Measurements from ENCODE around the gene ZBTB39. TPM values are rescaled to one million over a fixed set of nuclear protein-coding genes. Genes with fewer than 3 reads are reported as not detected.

Gene ZBTB39
- total and polyA plus RNA-seq, 2 of the 8 experiments (the other 6 are each of a cell fraction or from before 2014, with no cell fraction given) = 19.3 to 25.0 TPM

GRCh38 chr12:56995930-56996496, 10.3 kb downstream of the ZBTB39 start:
- H3K9ac ChIP-seq (replicated peaks in 1 of 4; ENCODE audit: extremely low read depth in 1 of 4, low read depth in 3 of 4, low read length in 3 of 4) = no peak overlapping the region
- peaks cover 6 to 13% (median 8%) of the 10 kb centered on the region in 4 experiments; a peak in 7 of 8 replicates for H3K36me3 ChIP-seq (ENCODE audit: control insufficient read depth in 2 of 4, insufficient read depth in 4 of 4, low read length in 3 of 4)
- DNase-seq (ENCODE audit: low read depth in 1 of 2, low spot score in 2 of 2) (no peak), FAIRE-seq (no peak)
- peaks cover 3% of the 10 kb centered on the region for H3K79me1 ChIP-seq (ENCODE audit: low read depth, low read length)
- no peak overlapping the region for H3K23ac ChIP-seq (ENCODE audit: insufficient read length)
- H2BK15ac ChIP-seq (ENCODE audit: low read length) = no peak overlapping the region
- H4K20me1 ChIP-seq (replicated peaks in 1 of 2; ENCODE audit: control insufficient read depth in 1 of 2, insufficient read depth in 2 of 2, low read length in 2 of 2) = peaks cover 0 to 6% of the 10 kb centered on the region in 2 experiments
- H2BK5ac ChIP-seq (ENCODE audit: low read depth, low read length) = no peak overlapping the region
- no peak overlapping the region for H3K27ac ChIP-seq (ENCODE audit: low read depth, low read length)
- H3K18ac ChIP-seq (ENCODE audit: extremely low read depth, low read length) = no peak overlapping the region
- H3K79me2 ChIP-seq (ENCODE audit: control insufficient read depth in 1 of 2, insufficient read depth in 2 of 2, low read length in 2 of 2) = peaks cover 0 to 25% of the 10 kb centered on the region in 2 experiments; a peak in 2 of 4 replicates
- H3K4me3 ChIP-seq (ENCODE audit: extremely low read depth in 1 of 4, insufficient read depth in 2 of 4, low read depth in 3 of 4, low read length in 4 of 4) = no peak overlapping the region
- H3K27me3 ChIP-seq (replicated peaks in 1 of 4; ENCODE audit: control insufficient read depth in 3 of 4, extremely low read depth in 1 of 4, insufficient read depth in 3 of 4, low read length in 3 of 4) = no peaks in the 10 kb centered on the region
- no peak overlapping the region for H3K14ac ChIP-seq (ENCODE audit: insufficient read length)
- H3K23me2 ChIP-seq (ENCODE audit: low read depth, low read length) = no peaks in the 10 kb centered on the region
- no peak overlapping the region for H3K4me2 ChIP-seq (ENCODE audit: insufficient read depth in 1 of 2, low read depth in 2 of 2, low read length in 2 of 2)
- H3K4ac ChIP-seq (replicated peaks; ENCODE audit: insufficient read length, low read depth, low read length) = no peak overlapping the region
- WGBS, 2 experiments (ENCODE audit: extremely low coverage in 1 of 2, insufficient coverage in 1 of 2, insufficient read length in 1 of 2, insufficient replicate concordance in 2 of 2, low coverage in 1 of 2, low lambda C conversion rate in 2 of 2, missing lambda C conversion rate in 1 of 2) = 98% methylated on average over 11 of the region's 11 CpGs; no CpG with 5 or more reads in 1 of the 2 experiments
- CTCF ChIA-PET (ENCODE audit: partially characterized antibody) = interaction anchor here (1.1 to 10.6 kb wide), 8 partner anchors 9 to 242 kb away, joined by 4 to 187 read pairs (median 5); partner anchors contain the start of genes HSD17B6 and STAT6
- no peak overlapping the region for H2BK12ac ChIP-seq (ENCODE audit: low read depth, low read length)
- no peak overlapping the region for H4K8ac ChIP-seq (ENCODE audit: extremely low read depth, insufficient read depth, low read length)
- H2BK120ac ChIP-seq (replicated peaks; ENCODE audit: low read depth, low read length) = no peak overlapping the region
- H3K56ac ChIP-seq (replicated peaks; ENCODE audit: insufficient read length, low read depth, low read length) = no peak overlapping the region
- no peak overlapping the region for H2AK5ac ChIP-seq (ENCODE audit: low read depth, low read length)
- no peak overlapping the region for H4K91ac ChIP-seq (replicated peaks; ENCODE audit: insufficient read length, low read length)
- POLR2A ChIA-PET (ENCODE audit: partially characterized antibody) = interaction anchor here (1.8 kb wide), 1 partner anchor 9 kb away, joined by 9 read pairs; the partner anchor contains the start of gene ZBTB39
- H2AFZ ChIP-seq (ENCODE audit: low read length) = no peak overlapping the region
- H2BK20ac ChIP-seq (ENCODE audit: low read length) = no peak overlapping the region
- no peaks in the 10 kb centered on the region; a peak in 1 of 7 replicates for H3K4me1 ChIP-seq (replicated peaks in 1 of 4; ENCODE audit: control insufficient read depth in 3 of 4, insufficient read depth in 4 of 4, low read length in 3 of 4)
- H4K5ac ChIP-seq (ENCODE audit: insufficient read length, low read depth, low read length) = no peak overlapping the region
- H3K9me3 ChIP-seq (ENCODE audit: insufficient read depth in 2 of 2, low read depth in 1 of 2, low read length in 1 of 2) = no peaks in the 10 kb centered on the region
- TF ChIP-seq SRF (IDR thresholded peaks at IDR 0.05; ENCODE audit: low read depth, low read length) = no peak
- no peak for TF ChIP-seq GTF2F1 (IDR thresholded peaks at IDR 0.05; ENCODE audit: borderline replicate concordance, low read depth, low read length)
- TF ChIP-seq KDM5A (IDR thresholded peaks at IDR 0.05; ENCODE audit: low read length) = no peak
- TF ChIP-seq RAD21 (IDR thresholded peaks at IDR 0.05 in 1 of 2, conservative IDR thresholded peaks at IDR 0.05 in 1 of 2; ENCODE audit: low read depth in 2 of 2, low read length in 2 of 2) = no peak
- TF ChIP-seq SP1 (IDR thresholded peaks at IDR 0.05; ENCODE audit: low read depth, low read length) = no peak
- no peak for TF ChIP-seq TAF7 (optimal IDR thresholded peaks at IDR 0.05; ENCODE audit: borderline replicate concordance, low read depth, low read length)
- TF ChIP-seq SAP30 (IDR thresholded peaks at IDR 0.05; ENCODE audit: insufficient read depth, insufficient replicate concordance, low read length) = no peak
- TF ChIP-seq CHD2 (IDR thresholded peaks at IDR 0.05; ENCODE audit: low read length) = no peak
- no peak for TF ChIP-seq RBBP5 (IDR thresholded peaks at IDR 0.05; ENCODE audit: borderline replicate concordance, low read depth, low read length)
- TF ChIP-seq NANOG (IDR thresholded peaks at IDR 0.05; ENCODE audit: insufficient read depth, low read depth, low read length, poor library complexity, severe bottlenecking) = no peak
- no peak for TF ChIP-seq SP4 (IDR thresholded peaks at IDR 0.05; ENCODE audit: low read length)
- TF ChIP-seq TAF1 (IDR thresholded peaks at IDR 0.05; ENCODE audit: low read depth, low read length) = no peak
- no peak for TF ChIP-seq EP300 (IDR thresholded peaks at IDR 0.05; ENCODE audit: borderline replicate concordance in 1 of 2, low read depth in 2 of 2, low read length in 2 of 2)

Measured in H1 (cell line).